WERI-Rb-1 (cell line): ENCODE results near the gene HPRT1.
"Not testable (repeated sequence)": the region's sequence is repeated elsewhere in the genome, so short reads cannot be mapped to it uniquely, and the experiment has no call there.

ENCODE experiments used
- DNase-seq: peaks from one replicate; pipeline ENCODE4 v3.0.0-alpha.2; 2020
- H3K27ac ChIP-seq: fragments of 250-450 bp; sonication (Bioruptor Pico); 2 replicates; pipeline ENCODE4 v1.5.1; 2020; ENCODE audit warnings: mild to moderate bottlenecking, moderate library complexity
- H3K27me3 ChIP-seq: fragments of 250-450 bp; sonication (Bioruptor Pico); 2 replicates; pipeline ENCODE4 v1.5.1; 2021; ENCODE audit warnings: mild to moderate bottlenecking, low read depth, moderate library complexity; ENCODE audit not compliant: insufficient read depth, severe bottlenecking
- H3K36me3 ChIP-seq: fragments of 250-450 bp; sonication (Bioruptor Pico); 2 replicates; pipeline ENCODE4 v1.5.1; 2020; ENCODE audit warnings: mild to moderate bottlenecking, moderate library complexity
- H3K4me3 ChIP-seq: 2 replicates; pipeline ENCODE4 v1.5.1; 2011; ENCODE audit warnings: low read depth, mild to moderate bottlenecking, control low read depth, low read length
- H3K9me3 ChIP-seq: fragments of 250-450 bp; sonication (Bioruptor Pico); 2 replicates; pipeline ENCODE4 v1.5.1; 2021; ENCODE audit warnings: mild to moderate bottlenecking, moderate library complexity; ENCODE audit not compliant: severe bottlenecking
- TF ChIP-seq, protein P1 (sequence below): IDR thresholded peaks from 2 replicates; pipeline ENCODE4 v1.5.1; 2011; ENCODE audit warnings: low read depth, mild to moderate bottlenecking, control low read depth, inconsistent platforms, low read length

Gene HPRT1

GRCh38 chrX:134461437-134461836, 1.5 kb downstream of the HPRT1 start:
- Histone ChIP-seq H3K27me3 (peaks cover 7% of the 10 kb centered on the region), H3K36me3 (no peaks in the 10 kb centered on the region), H3K27ac (no peak overlapping the region), H3K9me3 (peaks cover 2% of the 10 kb centered on the region), H3K4me3 (no peak overlapping the region)
- TF ChIP-seq, protein P1, sequence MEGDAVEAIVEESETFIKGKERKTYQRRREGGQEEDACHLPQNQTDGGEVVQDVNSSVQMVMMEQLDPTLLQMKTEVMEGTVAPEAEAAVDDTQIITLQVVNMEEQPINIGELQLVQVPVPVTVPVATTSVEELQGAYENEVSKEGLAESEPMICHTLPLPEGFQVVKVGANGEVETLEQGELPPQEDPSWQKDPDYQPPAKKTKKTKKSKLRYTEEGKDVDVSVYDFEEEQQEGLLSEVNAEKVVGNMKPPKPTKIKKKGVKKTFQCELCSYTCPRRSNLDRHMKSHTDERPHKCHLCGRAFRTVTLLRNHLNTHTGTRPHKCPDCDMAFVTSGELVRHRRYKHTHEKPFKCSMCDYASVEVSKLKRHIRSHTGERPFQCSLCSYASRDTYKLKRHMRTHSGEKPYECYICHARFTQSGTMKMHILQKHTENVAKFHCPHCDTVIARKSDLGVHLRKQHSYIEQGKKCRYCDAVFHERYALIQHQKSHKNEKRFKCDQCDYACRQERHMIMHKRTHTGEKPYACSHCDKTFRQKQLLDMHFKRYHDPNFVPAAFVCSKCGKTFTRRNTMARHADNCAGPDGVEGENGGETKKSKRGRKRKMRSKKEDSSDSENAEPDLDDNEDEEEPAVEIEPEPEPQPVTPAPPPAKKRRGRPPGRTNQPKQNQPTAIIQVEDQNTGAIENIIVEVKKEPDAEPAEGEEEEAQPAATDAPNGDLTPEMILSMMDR: no peak
- DNase-seq: no peak

DNA sequence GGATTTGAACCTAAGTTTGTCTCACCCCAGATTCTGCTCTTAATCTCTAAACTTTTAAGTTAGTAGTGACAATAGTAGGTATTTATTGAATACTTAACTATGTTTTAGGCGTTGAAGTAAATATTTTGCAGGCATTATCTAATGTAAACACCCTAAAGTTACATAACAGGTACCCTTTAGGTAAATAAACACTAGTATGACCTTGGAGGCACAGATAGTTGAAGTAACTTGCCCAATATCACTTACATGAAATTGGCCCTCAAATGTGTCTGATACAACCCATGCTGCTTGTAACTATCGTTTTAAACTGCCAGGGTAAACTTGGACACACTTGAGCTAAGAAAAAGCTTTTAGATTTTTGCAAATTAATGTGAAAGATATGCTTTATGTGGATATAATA, 3.0 kb downstream of the HPRT1 start:
- Histone ChIP-seq H3K27me3 (peaks cover 7% of the 10 kb centered on the region), H3K36me3 (no peaks in the 10 kb centered on the region), H3K27ac (no peak overlapping the region), H3K4me3 (no peak overlapping the region), H3K9me3 (peaks cover 2% of the 10 kb centered on the region)
- DNase-seq: no peak
- TF ChIP-seq, protein P1: no peak

GRCh38 chrX:134464453-134464852, 4.5 kb downstream of the HPRT1 start:
- H3K27me3 ChIP-seq, DNase-seq, H3K4me3 ChIP-seq: not testable (repeated sequence)

DNA sequence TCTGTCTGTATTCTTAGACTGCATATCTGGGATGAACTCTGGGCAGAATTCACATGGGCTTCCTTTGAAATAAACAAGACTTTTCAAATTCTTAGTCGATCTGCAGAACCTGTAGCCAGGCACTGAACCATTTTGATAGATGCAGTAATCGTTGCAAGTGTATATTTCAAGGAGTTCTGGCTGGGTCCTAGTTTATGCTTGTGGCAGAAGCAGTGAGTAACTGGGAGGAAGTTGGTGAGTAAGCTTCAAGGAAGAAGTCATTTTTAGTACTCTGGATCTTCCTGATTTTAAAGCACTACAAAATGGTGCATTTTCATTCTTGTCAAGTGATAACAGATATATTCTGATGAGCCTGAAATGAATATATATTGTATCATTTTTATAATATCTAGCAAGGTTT, 9.5 kb downstream of the HPRT1 start:
- TF ChIP-seq, protein P1: no peak
- Histone ChIP-seq H3K27me3 (no peaks in the 10 kb centered on the region), H3K27ac (no peak overlapping the region), H3K9me3 (no peaks in the 10 kb centered on the region), H3K36me3 (no peaks in the 10 kb centered on the region; the same call in 1 of the 2 replicates), H3K4me3 (no peak overlapping the region)
- DNase-seq: no peak

More at GRCh38 chrX:134464453-134464852, 4.5 kb downstream of the HPRT1 start:
- not testable (repeated sequence) for H3K27ac ChIP-seq, H3K36me3 ChIP-seq, H3K9me3 ChIP-seq

DNA sequence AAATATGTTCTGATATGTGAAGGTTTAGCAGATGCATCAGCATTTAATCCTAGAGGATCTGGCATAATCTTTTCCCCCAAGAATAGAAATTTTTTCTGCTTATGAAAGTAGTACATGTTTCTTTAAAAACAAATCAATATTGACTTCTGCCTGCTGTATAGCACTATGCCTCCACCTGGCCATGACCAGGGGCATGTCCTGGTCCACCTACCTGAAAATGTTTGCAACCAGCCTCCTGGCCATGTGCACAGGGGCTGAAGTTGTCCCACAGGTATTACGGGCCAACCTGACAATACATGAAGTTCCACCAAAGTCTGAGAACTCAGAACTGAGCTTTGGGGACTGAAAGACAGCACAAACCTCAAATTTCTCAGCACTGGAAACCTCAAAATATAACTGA, 10.0 kb downstream of the HPRT1 start:
- no peaks in the 10 kb centered on the region; the same call in 1 of the 2 replicates for H3K36me3 ChIP-seq
- H3K27ac ChIP-seq: no peak overlapping the region
- no peaks in the 10 kb centered on the region for H3K9me3 ChIP-seq
- no peak for DNase-seq
- H3K4me3 ChIP-seq: no peak overlapping the region
- TF ChIP-seq, protein P1: no peak
- H3K27me3 ChIP-seq: no peaks in the 10 kb centered on the region

DNA sequence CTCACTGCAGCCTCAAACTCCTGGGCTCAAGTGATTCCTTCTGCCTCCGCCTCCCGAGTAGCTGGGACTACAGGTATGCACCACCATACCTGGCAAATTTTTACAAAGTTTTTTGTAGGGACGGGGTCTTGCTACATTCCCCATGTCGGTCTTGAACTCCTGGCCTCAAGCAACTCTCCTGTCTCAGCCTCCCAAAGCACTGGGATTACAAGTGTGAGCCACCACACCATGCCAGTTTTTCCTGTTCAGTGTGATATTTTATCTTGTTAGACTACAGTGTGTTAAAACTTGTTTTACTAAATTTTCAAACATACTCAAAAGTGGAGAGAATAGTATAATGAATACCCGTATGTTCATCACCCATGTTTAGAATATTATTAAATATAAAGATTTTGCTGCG, 12.1 kb downstream of the HPRT1 start:
- Histone ChIP-seq H3K27ac (no peak overlapping the region), H3K27me3 (no peaks in the 10 kb centered on the region), H3K4me3 (no peak overlapping the region), H3K9me3 (no peaks in the 10 kb centered on the region), H3K36me3 (no peaks in the 10 kb centered on the region; the same call in 1 of the 2 replicates)
- TF ChIP-seq, protein P1: no peak
- no peak for DNase-seq
